ENCODE measurements around the gene TMEM204.
A peak's percentile ranks its signal among the peaks of the same experiment; 100 is the strongest.
"Not testable (repeated sequence)": the region's sequence is repeated elsewhere in the genome, so short reads cannot be mapped to it uniquely, and the experiment has no call there.

Gene TMEM204

DNA sequence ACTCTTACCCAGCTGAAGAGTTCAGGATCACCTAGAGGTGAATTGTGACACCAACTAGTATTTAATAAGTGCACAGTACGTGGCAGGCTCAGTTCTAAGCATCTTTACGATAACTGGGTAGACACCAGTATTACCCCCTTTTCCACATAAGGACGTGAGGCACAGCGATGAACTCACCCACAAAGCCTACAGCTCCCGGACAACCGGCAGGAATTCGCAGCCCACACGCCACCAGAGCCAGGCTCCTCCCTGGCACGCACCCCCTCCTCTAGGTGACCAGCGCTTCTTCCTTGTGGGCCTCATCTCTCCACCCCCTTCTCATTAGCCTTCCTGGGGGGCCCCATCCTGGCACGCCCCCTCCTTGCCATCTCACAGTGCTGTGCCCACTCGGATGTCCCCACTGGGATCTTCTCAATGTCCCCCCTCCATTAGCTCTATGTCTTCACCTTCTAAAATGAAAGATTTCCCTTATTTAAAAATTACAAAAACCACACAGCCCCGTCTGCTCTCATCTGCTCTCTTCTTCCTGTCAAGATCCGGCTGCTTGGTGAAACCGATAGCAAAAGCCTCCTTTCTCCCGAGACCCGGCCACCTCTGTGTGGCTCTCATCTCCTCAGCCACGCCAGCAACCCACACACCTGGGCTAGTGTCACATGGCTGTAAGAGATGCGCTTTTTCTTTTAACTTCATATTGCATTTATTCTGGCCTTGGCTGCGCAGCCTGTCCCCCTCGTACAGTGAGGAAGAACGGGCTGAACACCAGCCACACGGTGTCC, 57.7 kb downstream of the TMEM204 start:
- DNase-seq, result no peak
- H3K4me3 Mint-ChIP-seq, result no peak overlapping the region
- peaks cover 37% of the 10 kb centered on the region for H3K36me3 Mint-ChIP-seq (ENCODE audit: low read depth)
- no peaks in the 10 kb centered on the region for H3K9me3 Mint-ChIP-seq
- peaks cover 7% of the 10 kb centered on the region for H3K4me1 Mint-ChIP-seq
- no peaks in the 10 kb centered on the region for H3K27me3 Mint-ChIP-seq (ENCODE audit: low read depth, poor library complexity)
- TF ChIP-seq, protein P1, sequence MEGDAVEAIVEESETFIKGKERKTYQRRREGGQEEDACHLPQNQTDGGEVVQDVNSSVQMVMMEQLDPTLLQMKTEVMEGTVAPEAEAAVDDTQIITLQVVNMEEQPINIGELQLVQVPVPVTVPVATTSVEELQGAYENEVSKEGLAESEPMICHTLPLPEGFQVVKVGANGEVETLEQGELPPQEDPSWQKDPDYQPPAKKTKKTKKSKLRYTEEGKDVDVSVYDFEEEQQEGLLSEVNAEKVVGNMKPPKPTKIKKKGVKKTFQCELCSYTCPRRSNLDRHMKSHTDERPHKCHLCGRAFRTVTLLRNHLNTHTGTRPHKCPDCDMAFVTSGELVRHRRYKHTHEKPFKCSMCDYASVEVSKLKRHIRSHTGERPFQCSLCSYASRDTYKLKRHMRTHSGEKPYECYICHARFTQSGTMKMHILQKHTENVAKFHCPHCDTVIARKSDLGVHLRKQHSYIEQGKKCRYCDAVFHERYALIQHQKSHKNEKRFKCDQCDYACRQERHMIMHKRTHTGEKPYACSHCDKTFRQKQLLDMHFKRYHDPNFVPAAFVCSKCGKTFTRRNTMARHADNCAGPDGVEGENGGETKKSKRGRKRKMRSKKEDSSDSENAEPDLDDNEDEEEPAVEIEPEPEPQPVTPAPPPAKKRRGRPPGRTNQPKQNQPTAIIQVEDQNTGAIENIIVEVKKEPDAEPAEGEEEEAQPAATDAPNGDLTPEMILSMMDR (IDR thresholded peaks at IDR 0.05), result no peak
- H3K27ac Mint-ChIP-seq, result no peak overlapping the region

DNA sequence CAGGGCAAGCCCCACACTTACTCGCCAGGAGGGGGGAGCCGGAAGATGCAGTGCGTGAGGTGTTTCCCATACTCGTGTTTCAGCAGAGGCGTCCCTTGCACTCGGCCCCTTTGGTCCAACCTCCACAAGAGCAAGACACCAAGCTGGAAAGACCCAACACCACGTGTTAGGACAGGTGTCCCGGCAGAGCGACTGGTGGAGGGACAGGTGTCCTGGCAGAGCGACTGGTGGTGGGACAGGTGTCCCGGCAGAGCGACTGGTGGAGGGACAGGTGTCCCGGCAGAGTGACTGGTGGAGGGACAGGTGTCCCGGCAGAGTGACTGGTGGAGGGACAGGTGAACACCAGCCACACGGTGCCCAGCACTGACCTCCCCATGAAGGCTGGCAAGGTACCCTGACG, 59.0 kb downstream of the TMEM204 start:
- Mint-ChIP-seq H3K4me3 (no peak overlapping the region), H3K27ac (no peak overlapping the region)

DNA sequence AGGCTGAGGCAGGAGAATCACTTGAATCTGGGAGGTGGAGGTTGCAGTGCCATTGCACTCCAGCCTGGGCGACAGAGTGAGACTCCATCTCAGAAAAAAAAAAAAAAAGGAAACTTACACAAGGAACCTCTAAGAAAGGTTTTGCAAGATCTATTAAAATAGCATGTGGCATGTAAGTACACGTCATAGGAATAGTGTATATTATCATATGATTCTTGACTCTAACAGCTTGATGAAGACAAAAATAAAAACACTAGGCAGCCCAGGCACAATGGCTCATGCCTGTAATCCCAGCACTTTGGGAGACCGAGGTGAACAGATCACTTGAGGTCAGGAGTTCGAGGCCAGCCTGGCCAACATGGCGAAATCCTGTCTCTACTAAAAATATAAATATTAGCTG, 62.0 kb downstream of the TMEM204 start:
- not testable (repeated sequence) for H3K27me3 Mint-ChIP-seq (ENCODE audit: low read depth, poor library complexity); DNase-seq; H3K4me3 Mint-ChIP-seq; H3K27ac Mint-ChIP-seq; H3K4me1 Mint-ChIP-seq
- peaks cover 55% of the 10 kb centered on the region for H3K36me3 Mint-ChIP-seq (ENCODE audit: low read depth)
- H3K9me3 Mint-ChIP-seq, result peaks cover 21% of the 10 kb centered on the region

More for the DNA sequence above, 59.0 kb downstream of the TMEM204 start:
- H3K36me3 Mint-ChIP-seq (ENCODE audit: low read depth), result peaks cover 44% of the 10 kb centered on the region
- TF ChIP-seq, protein P1 (IDR thresholded peaks at IDR 0.05), result no peak
- no peak for DNase-seq
- peaks cover 5% of the 10 kb centered on the region for H3K9me3 Mint-ChIP-seq
- H3K4me1 Mint-ChIP-seq, result peaks cover 7% of the 10 kb centered on the region
- no peaks in the 10 kb centered on the region for H3K27me3 Mint-ChIP-seq (ENCODE audit: low read depth, poor library complexity)

DNA sequence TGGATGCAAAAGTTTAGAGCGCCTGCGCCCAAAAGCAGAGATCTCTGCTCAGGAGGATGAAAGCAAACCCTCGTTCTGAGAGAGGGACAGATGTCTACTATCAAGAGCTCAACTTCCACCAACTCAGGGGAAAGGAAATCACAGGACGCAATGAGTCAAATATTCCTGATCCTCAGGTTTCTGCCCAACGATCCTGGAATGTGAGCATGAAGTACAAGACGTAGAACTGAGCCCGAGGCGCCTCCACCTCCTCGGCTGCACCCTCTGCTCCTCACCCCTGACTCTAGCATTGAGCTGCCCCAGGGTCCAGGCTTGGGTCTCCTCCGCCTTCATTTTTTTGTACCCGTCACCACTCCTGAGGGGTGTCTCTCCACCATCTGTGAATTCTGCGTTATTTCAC, 63.0 kb downstream of the TMEM204 start:
- H3K36me3 Mint-ChIP-seq (ENCODE audit: low read depth), result peaks cover 62% of the 10 kb centered on the region
- no peak overlapping the region for H3K4me3 Mint-ChIP-seq
- DNase-seq, result no peak
- TF ChIP-seq, protein P1 (IDR thresholded peaks at IDR 0.05), result no peak
- peaks cover 7% of the 10 kb centered on the region for H3K4me1 Mint-ChIP-seq
- H3K27me3 Mint-ChIP-seq (ENCODE audit: low read depth, poor library complexity), result no peaks in the 10 kb centered on the region
- H3K9me3 Mint-ChIP-seq, result peaks cover 25% of the 10 kb centered on the region
- no peak overlapping the region for H3K27ac Mint-ChIP-seq

DNA sequence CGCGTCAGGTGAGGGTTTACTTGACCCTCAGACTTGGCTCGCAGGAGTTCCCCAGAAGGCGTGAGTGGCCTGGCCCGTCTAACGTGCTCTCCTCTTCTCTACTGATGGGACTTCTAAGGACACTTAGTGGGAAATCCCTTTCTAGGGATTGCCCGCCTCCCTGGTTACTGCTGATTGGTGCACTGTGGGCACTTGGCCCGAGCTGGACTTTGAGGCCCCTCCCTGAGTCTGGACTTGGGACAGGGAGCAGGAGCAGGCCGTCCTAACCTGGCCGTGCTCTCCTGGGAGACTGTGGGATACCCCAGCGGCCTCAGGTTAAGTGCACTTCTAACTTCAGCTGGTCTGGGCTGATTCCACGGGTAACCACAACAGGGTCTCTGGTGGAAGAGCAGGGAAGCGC, 63.7 kb downstream of the TMEM204 start:
- no peak overlapping the region for H3K4me3 Mint-ChIP-seq
- TF ChIP-seq, protein P1 (IDR thresholded peaks at IDR 0.05), result no peak
- peaks cover 62% of the 10 kb centered on the region for H3K36me3 Mint-ChIP-seq (ENCODE audit: low read depth)
- H3K4me1 Mint-ChIP-seq, result peaks cover 3% of the 10 kb centered on the region
- H3K9me3 Mint-ChIP-seq, result peaks cover 25% of the 10 kb centered on the region
- DNase-seq, result no peak
- peak overlapping the region; percentile 57 for H3K27ac Mint-ChIP-seq
- H3K27me3 Mint-ChIP-seq (ENCODE audit: low read depth, poor library complexity), result no peaks in the 10 kb centered on the region

DNA sequence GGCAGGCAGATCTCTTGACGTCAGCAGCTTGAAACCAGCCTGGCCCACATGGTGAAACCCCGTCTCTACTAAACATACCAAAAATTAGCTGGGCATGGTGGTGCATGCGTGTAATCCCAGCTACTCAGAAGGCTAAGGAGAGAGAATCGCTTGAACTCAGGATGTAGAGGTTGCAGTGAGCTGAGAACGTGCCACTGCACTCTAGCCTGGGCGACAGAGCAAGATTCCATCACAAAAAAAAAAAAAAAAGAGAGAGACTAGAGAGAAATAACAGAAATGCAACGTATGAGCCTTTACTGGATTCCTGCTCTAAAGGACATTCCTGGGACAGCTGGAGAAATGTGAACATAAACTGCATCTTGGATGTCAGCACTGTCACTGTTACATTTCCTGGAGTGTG, 67.6 kb downstream of the TMEM204 start:
- TF ChIP-seq, protein P1 (IDR thresholded peaks at IDR 0.05), result no peak
- H3K36me3 Mint-ChIP-seq (ENCODE audit: low read depth), result peaks cover 69% of the 10 kb centered on the region
- peaks cover 25% of the 10 kb centered on the region for H3K9me3 Mint-ChIP-seq
- H3K4me3 Mint-ChIP-seq, result no peak overlapping the region
- H3K27me3 Mint-ChIP-seq (ENCODE audit: low read depth, poor library complexity), result no peaks in the 10 kb centered on the region
- peak overlapping the region; percentile 24 for H3K27ac Mint-ChIP-seq
- no peaks in the 10 kb centered on the region for H3K4me1 Mint-ChIP-seq
- DNase-seq, result no peak
